ENCODE data around the gene MSLN.

DNA sequence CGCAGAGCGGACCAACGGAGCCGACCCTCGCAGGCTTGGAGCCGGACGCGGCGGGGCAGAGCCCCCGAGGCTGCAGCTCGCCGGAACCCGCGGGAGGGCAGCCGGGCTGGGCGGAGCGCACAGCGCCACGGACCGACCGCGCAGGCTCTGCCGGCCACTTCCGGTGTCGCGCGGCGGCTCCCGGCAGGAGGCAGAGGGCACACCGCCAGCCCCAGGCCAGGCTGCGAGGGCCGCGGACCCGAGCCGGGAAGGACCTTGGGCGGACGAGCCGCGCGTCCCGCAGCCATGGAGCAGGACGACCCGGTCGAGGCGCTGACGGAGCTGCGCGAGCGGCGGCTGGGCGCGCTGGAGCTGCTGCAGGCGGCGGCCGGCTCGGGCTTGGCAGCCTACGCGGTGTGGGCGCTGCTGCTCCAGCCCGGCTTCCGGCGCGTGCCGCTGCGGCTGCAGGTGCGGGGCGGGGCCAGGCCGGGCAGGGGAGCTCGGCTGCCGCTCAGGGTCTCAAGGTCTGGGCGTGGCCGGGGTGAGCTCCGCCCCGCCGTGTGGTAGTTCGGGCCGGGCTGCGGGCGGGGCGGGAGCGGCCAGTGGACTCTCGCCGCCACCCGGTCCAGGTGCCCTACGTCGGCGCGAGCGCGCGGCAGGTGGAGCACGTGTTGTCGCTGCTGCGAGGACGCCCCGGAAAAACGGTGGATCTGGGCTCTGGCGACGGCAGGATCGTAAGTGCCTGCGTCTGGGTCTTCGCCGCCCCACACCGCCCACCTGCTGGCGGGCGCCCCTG lies 39.4 kb upstream of the MSLN start, which contains the start of gene ANTKMT:
- TF ChIP-seq POLR2AphosphoS5 (IDR thresholded peaks at IDR 0.05; ENCODE audit: borderline replicate concordance, low read depth, low read length) = no peak; the same call in 1 of the 2 replicates
- no peak for TF ChIP-seq FOXP2 (optimal IDR thresholded peaks at IDR 0.05; ENCODE audit: control extremely low read depth, extremely low read length, insufficient read depth)
